Measurements from ENCODE around the gene DLL4. TPM values are rescaled to one million over a fixed set of nuclear protein-coding genes. Genes with fewer than 3 reads are reported as not detected.

Gene DLL4
- total and polyA plus RNA-seq, 3 experiments from 2014 or later = not detected

- POLR2A ChIA-PET = no interaction called here
- Mint-ChIP-seq H3K27me3 (peaks cover 0 to 5% of the 10 kb centered on the region in 2 donors), H3K27ac (peak overlapping the region in 4 of 8 donors; percentile 61 to 83 (median 72)), H3K4me3 (peak overlapping the region in 1 of 7 donors; percentile 69), H3K36me3 (no peaks in the 10 kb centered on the region), H3K4me1 (peaks cover 4 to 27% (median 9%) of the 10 kb centered on the region in 3 donors), H3K9me3 (no peaks in the 10 kb centered on the region)
- H3K4me1 ChIP-seq (ENCODE audit: insufficient read depth, low read length) = peaks cover 22% of the 10 kb centered on the region
- CTCF ChIA-PET = interaction anchor here (0.5 to 2.3 kb wide), 8 partner anchors 9 to 278 kb away, joined by 3 to 5 read pairs (median 4); no protein-coding TSS in a partner anchor
- H3K27me3 ChIP-seq (ENCODE audit: insufficient read depth, low read length, poor library complexity, severe bottlenecking) = no peaks in the 10 kb centered on the region
- no peaks in the 10 kb centered on the region for H3K9me3 ChIP-seq (ENCODE audit: low read length)
- no peak overlapping the region for H3K27ac ChIP-seq (ENCODE audit: low read depth, low read length)
- H3K36me3 ChIP-seq (ENCODE audit: insufficient read depth, low read length) = no peaks in the 10 kb centered on the region
- no peak for DNase-seq
- H3K4me3 ChIP-seq (ENCODE audit: low read length) = no peak overlapping the region
Measured at GRCh38 chr15:40909662-40910630, 19.2 kb upstream of the DLL4 start.

GRCh38 chr15:40911141-40911540 lies 18.0 kb upstream of the DLL4 start:
- ChIA-PET POLR2A (no interaction called here), CTCF (interaction anchor here (0.6 to 2.0 kb wide), 4 partner anchors 8 to 77 kb away, joined by 3 to 5 read pairs (median 4); no protein-coding TSS in a partner anchor)
- Histone ChIP-seq H3K4me1 (ENCODE audit: insufficient read depth, low read length) (peaks cover 15% of the 10 kb centered on the region), H3K27me3 (ENCODE audit: insufficient read depth, low read length, poor library complexity, severe bottlenecking) (no peaks in the 10 kb centered on the region), H3K9me3 (ENCODE audit: low read length) (no peaks in the 10 kb centered on the region), H3K36me3 (ENCODE audit: insufficient read depth, low read length) (no peaks in the 10 kb centered on the region), H3K27ac (ENCODE audit: low read depth, low read length) (no peak overlapping the region), H3K4me3 (ENCODE audit: low read length) (no peak overlapping the region)
- Mint-ChIP-seq H3K27ac (peak overlapping the region in 1 of 8 donors; percentile 33), H3K36me3 (no peaks in the 10 kb centered on the region), H3K9me3 (no peaks in the 10 kb centered on the region), H3K27me3 (peaks cover 0 to 5% of the 10 kb centered on the region in 2 donors), H3K4me3 (peak overlapping the region in 1 of 7 donors; percentile 59), H3K4me1 (peaks cover 4 to 20% (median 9%) of the 10 kb centered on the region in 3 donors)
- no peak for DNase-seq

- H3K36me3 ChIP-seq (ENCODE audit: insufficient read depth, low read length) = no peaks in the 10 kb centered on the region
- CTCF ChIA-PET = interaction anchor here (0.6 to 1.2 kb wide), 4 partner anchors 9 to 77 kb away, joined by 3 to 4 read pairs (median 4); no protein-coding TSS in a partner anchor
- H3K4me3 ChIP-seq (ENCODE audit: low read length) = no peak overlapping the region
- no peak overlapping the region for H3K27ac ChIP-seq (ENCODE audit: low read depth, low read length)
- peaks cover 0 to 5% of the 10 kb centered on the region in 2 donors for H3K27me3 Mint-ChIP-seq
- H3K36me3 Mint-ChIP-seq = no peaks in the 10 kb centered on the region
- H3K9me3 Mint-ChIP-seq = no peaks in the 10 kb centered on the region
- peaks cover 10% of the 10 kb centered on the region for H3K4me1 ChIP-seq (ENCODE audit: insufficient read depth, low read length)
- H3K4me3 Mint-ChIP-seq = no peak overlapping the region
- DNase-seq = no peak
- H3K9me3 ChIP-seq (ENCODE audit: low read length) = no peaks in the 10 kb centered on the region
- H3K27ac Mint-ChIP-seq = peak overlapping the region in 2 of 8 donors; percentile 33 to 77
- H3K4me1 Mint-ChIP-seq = peaks cover 4 to 17% (median 9%) of the 10 kb centered on the region in 3 donors
- H3K27me3 ChIP-seq (ENCODE audit: insufficient read depth, low read length, poor library complexity, severe bottlenecking) = no peaks in the 10 kb centered on the region
- POLR2A ChIA-PET = no interaction called here
Measured at GRCh38 chr15:40911693-40912092, 17.4 kb upstream of the DLL4 start.

DNA sequence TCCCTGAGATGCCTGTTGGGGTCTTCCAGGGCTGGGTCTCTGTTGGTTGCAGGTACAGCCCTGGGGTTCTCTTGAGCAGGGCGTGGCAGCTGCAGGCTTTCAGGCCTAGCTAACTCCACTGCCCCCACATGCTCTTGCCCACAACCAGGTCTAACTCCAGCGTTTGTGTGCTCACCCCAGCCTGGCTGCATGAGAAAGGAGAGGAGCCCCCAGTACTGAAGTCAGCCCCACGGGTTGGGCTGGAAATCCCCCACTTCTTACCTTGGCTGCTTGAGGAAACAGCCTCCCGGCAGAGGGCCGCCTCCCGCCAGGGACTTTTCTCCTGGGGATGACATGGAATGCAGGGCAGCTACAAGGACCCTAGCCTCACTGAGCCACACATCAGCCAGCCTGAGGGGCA lies 16.7 kb upstream of the DLL4 start:
- H3K4me3 ChIP-seq (ENCODE audit: low read length) = no peak overlapping the region
- Mint-ChIP-seq H3K36me3 (no peaks in the 10 kb centered on the region), H3K9me3 (no peaks in the 10 kb centered on the region), H3K4me1 (peaks cover 4 to 9% (median 4%) of the 10 kb centered on the region in 3 donors), H3K4me3 (no peak overlapping the region), H3K27ac (no peak overlapping the region), H3K27me3 (peaks cover 0 to 5% of the 10 kb centered on the region in 2 donors)
- H3K9me3 ChIP-seq (ENCODE audit: low read length) = no peaks in the 10 kb centered on the region
- no peaks in the 10 kb centered on the region for H3K36me3 ChIP-seq (ENCODE audit: insufficient read depth, low read length)
- ChIA-PET CTCF (interaction anchor here (1.0 to 1.2 kb wide), 2 partner anchors 9 to 55 kb away, joined by 4 read pairs; no protein-coding TSS in a partner anchor), POLR2A (no interaction called here)
- no peak for DNase-seq
- H3K27me3 ChIP-seq (ENCODE audit: insufficient read depth, low read length, poor library complexity, severe bottlenecking) = no peaks in the 10 kb centered on the region
- H3K27ac ChIP-seq (ENCODE audit: low read depth, low read length) = no peak overlapping the region
- H3K4me1 ChIP-seq (ENCODE audit: insufficient read depth, low read length) = peaks cover 4% of the 10 kb centered on the region

DNA sequence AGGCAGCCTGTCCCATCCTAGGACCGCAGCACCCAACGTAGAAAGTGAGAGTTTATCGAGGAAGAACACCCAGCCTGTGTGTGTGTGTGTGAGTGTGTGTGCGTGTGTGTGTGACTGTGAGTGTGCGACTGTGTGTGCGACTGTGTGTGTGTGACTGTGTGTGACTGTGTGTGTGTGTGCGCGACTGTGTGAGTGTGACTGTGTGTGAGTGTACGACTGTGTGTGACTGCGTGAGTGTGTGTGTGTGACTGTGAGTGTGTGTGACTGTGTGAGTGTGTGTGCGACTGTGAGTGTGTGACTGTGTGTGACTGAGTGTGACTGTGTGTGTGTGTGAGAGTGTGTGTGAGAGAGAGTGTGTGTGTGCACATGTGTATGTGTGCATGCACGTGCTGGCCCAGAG lies 15.1 kb upstream of the DLL4 start:
- ChIA-PET POLR2A (no interaction called here), CTCF (no interaction called here)
- no peaks in the 10 kb centered on the region for H3K9me3 Mint-ChIP-seq
- H3K4me3 Mint-ChIP-seq = no peak overlapping the region
- H3K27ac Mint-ChIP-seq = peak overlapping the region in 1 of 8 donors; percentile 15
- H3K4me1 ChIP-seq (ENCODE audit: insufficient read depth, low read length) = no peaks in the 10 kb centered on the region
- H3K36me3 ChIP-seq (ENCODE audit: insufficient read depth, low read length) = no peaks in the 10 kb centered on the region
- DNase-seq = no peak
- H3K27me3 Mint-ChIP-seq = peaks cover 0 to 5% of the 10 kb centered on the region in 2 donors
- no peaks in the 10 kb centered on the region for H3K4me1 Mint-ChIP-seq
- no peak overlapping the region for H3K4me3 ChIP-seq (ENCODE audit: low read length)
- H3K27ac ChIP-seq (ENCODE audit: low read depth, low read length) = no peak overlapping the region
- no peaks in the 10 kb centered on the region for H3K9me3 ChIP-seq (ENCODE audit: low read length)
- H3K36me3 Mint-ChIP-seq = no peaks in the 10 kb centered on the region
- H3K27me3 ChIP-seq (ENCODE audit: insufficient read depth, low read length, poor library complexity, severe bottlenecking) = no peaks in the 10 kb centered on the region

DNA sequence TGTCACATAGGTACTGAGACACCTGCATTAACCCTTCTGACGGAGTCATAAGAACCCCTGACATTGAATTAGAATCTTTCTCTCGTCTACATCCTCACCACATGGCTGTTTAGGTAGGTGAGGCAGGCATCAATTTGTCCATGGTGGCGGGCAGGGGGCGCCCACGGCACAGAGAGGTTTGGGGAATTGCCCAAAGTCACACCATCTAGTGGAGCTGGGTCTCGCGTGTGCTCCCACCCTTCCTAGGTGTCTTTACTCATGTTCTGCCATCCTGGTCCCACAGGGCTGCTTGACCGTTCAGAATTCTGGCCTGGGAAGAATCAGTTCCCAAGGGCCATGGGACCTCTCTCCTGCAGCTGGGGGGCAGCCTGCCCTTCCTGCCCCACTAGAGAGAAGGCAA lies 14.7 kb upstream of the DLL4 start:
- no peak overlapping the region for H3K27ac Mint-ChIP-seq
- Histone ChIP-seq H3K9me3 (ENCODE audit: low read length) (no peaks in the 10 kb centered on the region), H3K36me3 (ENCODE audit: insufficient read depth, low read length) (no peaks in the 10 kb centered on the region), H3K4me3 (ENCODE audit: low read length) (no peak overlapping the region), H3K27ac (ENCODE audit: low read depth, low read length) (no peak overlapping the region), H3K27me3 (ENCODE audit: insufficient read depth, low read length, poor library complexity, severe bottlenecking) (no peaks in the 10 kb centered on the region), H3K4me1 (ENCODE audit: insufficient read depth, low read length) (no peaks in the 10 kb centered on the region)
- peaks cover 0 to 2% of the 10 kb centered on the region in 2 donors for H3K27me3 Mint-ChIP-seq
- DNase-seq = no peak
- H3K9me3 Mint-ChIP-seq = no peaks in the 10 kb centered on the region
- CTCF ChIA-PET = interaction anchor here (0.6 to 1.3 kb wide), 5 partner anchors 8 to 152 kb away, joined by 3 to 6 read pairs (median 4); no protein-coding TSS in a partner anchor
- H3K36me3 Mint-ChIP-seq = no peaks in the 10 kb centered on the region
- H3K4me3 Mint-ChIP-seq = no peak overlapping the region
- H3K4me1 Mint-ChIP-seq = no peaks in the 10 kb centered on the region
- POLR2A ChIA-PET = no interaction called here

DNA sequence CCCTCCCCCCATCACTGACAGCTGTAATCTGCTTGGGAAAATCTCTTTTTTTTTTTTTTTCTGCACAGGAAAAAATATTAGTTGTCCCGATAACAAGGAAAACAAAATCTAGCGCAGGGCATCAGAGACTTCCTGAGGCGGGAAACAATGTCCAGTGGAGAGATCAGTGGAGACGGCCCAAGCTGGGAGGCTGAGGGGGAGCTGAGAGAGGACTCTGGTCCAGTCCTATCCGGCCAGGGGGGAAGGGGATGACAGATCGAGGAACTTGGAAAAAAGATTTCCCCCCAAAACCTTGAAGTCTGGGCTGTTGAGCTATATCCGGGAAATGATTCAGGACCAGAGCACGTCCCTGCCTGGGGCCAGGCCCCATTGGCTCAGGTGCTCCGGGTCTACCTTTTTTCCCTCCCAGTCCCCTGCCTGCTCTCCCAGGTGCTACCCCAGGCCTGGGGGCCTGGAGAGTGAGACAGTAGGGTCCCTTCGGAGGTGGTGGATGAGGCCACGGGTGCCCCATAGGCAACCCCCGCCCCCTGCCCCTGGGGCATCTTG lies 14.0 kb upstream of the DLL4 start:
- POLR2A ChIA-PET = no interaction called here
- H3K4me1 Mint-ChIP-seq = no peaks in the 10 kb centered on the region

DNA sequence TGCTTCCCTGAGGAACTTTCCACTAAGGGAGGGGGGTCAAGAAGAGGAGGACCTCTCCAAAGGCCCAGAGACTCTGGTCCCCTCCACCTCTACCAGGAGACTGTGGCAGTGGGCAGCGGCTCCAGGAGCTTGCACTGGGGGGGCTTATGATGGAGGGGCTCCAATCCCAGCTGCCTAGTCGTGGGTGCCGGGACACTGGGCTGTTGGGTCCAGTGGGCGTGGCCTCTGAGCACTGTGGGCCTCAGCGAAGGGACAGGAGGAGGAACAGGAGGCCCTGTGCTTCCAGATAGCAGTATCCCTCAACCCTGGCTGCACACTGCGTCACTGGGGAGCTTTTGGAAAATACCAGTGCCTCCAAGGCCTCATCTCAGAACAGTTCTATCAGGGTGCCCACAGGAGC lies 13.5 kb upstream of the DLL4 start:
- H3K9me3 ChIP-seq (ENCODE audit: low read length) = no peaks in the 10 kb centered on the region
- H3K4me3 ChIP-seq (ENCODE audit: low read length) = no peak overlapping the region
- Mint-ChIP-seq H3K4me3 (no peak overlapping the region), H3K36me3 (no peaks in the 10 kb centered on the region), H3K27me3 (peaks cover 0 to 2% of the 10 kb centered on the region in 2 donors), H3K9me3 (no peaks in the 10 kb centered on the region), H3K4me1 (no peaks in the 10 kb centered on the region), H3K27ac (no peak overlapping the region)
- ChIA-PET CTCF (interaction anchor here (0.9 to 1.3 kb wide), 3 partner anchors 9 to 58 kb away, joined by 3 to 6 read pairs (median 4); no protein-coding TSS in a partner anchor), POLR2A (no interaction called here)
- DNase-seq = no peak
- no peak overlapping the region for H3K27ac ChIP-seq (ENCODE audit: low read depth, low read length)
- H3K27me3 ChIP-seq (ENCODE audit: insufficient read depth, low read length, poor library complexity, severe bottlenecking) = no peaks in the 10 kb centered on the region
- H3K36me3 ChIP-seq (ENCODE audit: insufficient read depth, low read length) = no peaks in the 10 kb centered on the region
- no peaks in the 10 kb centered on the region for H3K4me1 ChIP-seq (ENCODE audit: insufficient read depth, low read length)

More for the DNA sequence above, 14.0 kb upstream of the DLL4 start:
- H3K4me1 ChIP-seq (ENCODE audit: insufficient read depth, low read length) = no peaks in the 10 kb centered on the region
- no peak overlapping the region for H3K4me3 ChIP-seq (ENCODE audit: low read length)
- no peaks in the 10 kb centered on the region for H3K27me3 ChIP-seq (ENCODE audit: insufficient read depth, low read length, poor library complexity, severe bottlenecking)
- Mint-ChIP-seq H3K27ac (no peak overlapping the region), H3K4me3 (no peak overlapping the region), H3K36me3 (no peaks in the 10 kb centered on the region), H3K27me3 (peaks cover 0 to 2% of the 10 kb centered on the region in 2 donors), H3K9me3 (no peaks in the 10 kb centered on the region)
- no peaks in the 10 kb centered on the region for H3K36me3 ChIP-seq (ENCODE audit: insufficient read depth, low read length)
- no peaks in the 10 kb centered on the region for H3K9me3 ChIP-seq (ENCODE audit: low read length)
- no peak overlapping the region for H3K27ac ChIP-seq (ENCODE audit: low read depth, low read length)
- no peak for DNase-seq
- CTCF ChIA-PET = interaction anchor here (0.6 to 1.3 kb wide), 5 partner anchors 9 to 151 kb away, joined by 3 to 6 read pairs (median 4); no protein-coding TSS in a partner anchor
